IMR-90 (cell line): ENCODE results near the gene PHKG2. TPM values are rescaled to one million over a fixed set of nuclear protein-coding genes. Genes with fewer than 3 reads are reported as not detected.

Experiments
- ATAC-seq: fragments of 200-7000 bp; cut with Tn5 transposase; 2 replicates; pipeline ENCODE4 v1.9.1; 2020; ENCODE audit warnings: low read depth, mild to moderate bottlenecking, moderate library complexity
- BruUV-seq: library from RNA; stranded (reverse); fragments of 400-500 nt; replicated peaks from 2 replicates; lab custom pipeline; 2021; lab: Mats Ljungman, UMichigan
- CTCF ChIA-PET: fragments of 300-600 bp; formaldehyde crosslinking; extraction: SDS; loops from one replicate; lab custom pipeline; 2021; ENCODE audit warnings: antibody characterized with exemption; lab: Yijun Ruan, JAX
- POLR2A ChIA-PET: fragments of 300-600 bp; sonication (Branson Sonifier 250); formaldehyde crosslinking; loops from one replicate; lab custom pipeline; 2022; ENCODE audit warnings: antibody characterized with exemption; ENCODE audit not compliant: unreplicated experiment; lab: Charles Lee
- DNase-seq: peaks from one replicate; pipeline ENCODE4 v3.0.0; 2013
- H2AFZ ChIP-seq: replicated peaks from 2 replicates; pipeline ENCODE3; 2013; ENCODE audit warnings: low read length, mild to moderate bottlenecking; ENCODE audit not compliant: poor library complexity
- H2AK5ac ChIP-seq: 2 replicates; pipeline ENCODE4 v1.6.1; 2013; ENCODE audit warnings: low read depth, low read length, inconsistent platforms
- H2AK9ac ChIP-seq: replicated peaks from 2 replicates; pipeline ENCODE3; 2013; ENCODE audit warnings: mild to moderate bottlenecking, low read depth, low read length, moderate library complexity; ENCODE audit not compliant: poor library complexity
- H2BK120ac ChIP-seq: 2 replicates; pipeline ENCODE4 v1.6.1; 2013; ENCODE audit warnings: low read depth, low read length, inconsistent platforms
- H2BK15ac ChIP-seq: 3 replicates; pipeline ENCODE4 v1.6.1; 2013; ENCODE audit warnings: low read depth, low read length, inconsistent platforms
- H2BK20ac ChIP-seq: 2 replicates; pipeline ENCODE4 v1.6.1; 2013; ENCODE audit warnings: low read depth, mild to moderate bottlenecking, inconsistent platforms, low read length, moderate library complexity
- H2BK5ac ChIP-seq: 2 replicates; pipeline ENCODE4 v1.6.1; 2013; ENCODE audit warnings: mild to moderate bottlenecking, low read depth, low read length, inconsistent platforms; ENCODE audit not compliant: poor library complexity, severe bottlenecking
- H3K14ac ChIP-seq: replicated peaks from 2 replicates; pipeline ENCODE4 v1.6.1; 2013; ENCODE audit warnings: low read depth, low read length, inconsistent platforms
- H3K18ac ChIP-seq: 2 replicates; pipeline ENCODE4 v1.6.1; 2013; ENCODE audit warnings: low read depth, low read length, control low read depth
- H3K23ac ChIP-seq: 2 replicates; pipeline ENCODE4 v1.6.1; 2013; ENCODE audit warnings: low read depth, low read length, inconsistent platforms
- H3K27ac ChIP-seq: 2 replicates; pipeline ENCODE4 v1.5.1; 2013; ENCODE audit warnings: mild to moderate bottlenecking, control low read depth, low read length; ENCODE audit not compliant: insufficient read depth
- H3K27me3 ChIP-seq: 2 replicates; pipeline ENCODE4 v1.6.1; 2013; ENCODE audit warnings: low read length; ENCODE audit not compliant: control insufficient read depth, insufficient read depth
- H3K36me3 ChIP-seq: 2 replicates; pipeline ENCODE4 v1.6.1; 2013; ENCODE audit warnings: low read length, mixed read lengths; ENCODE audit not compliant: control insufficient read depth, insufficient read depth
- H3K4ac ChIP-seq: 2 replicates; pipeline ENCODE4 v1.6.1; 2013; ENCODE audit warnings: low read depth, low read length, inconsistent platforms
- H3K4me1 ChIP-seq: 2 replicates; pipeline ENCODE4 v1.6.1; 2013; ENCODE audit warnings: low read length, mixed read lengths; ENCODE audit not compliant: control insufficient read depth, insufficient read depth
- H3K4me2 ChIP-seq: 2 replicates; pipeline ENCODE4 v1.6.1; 2013; ENCODE audit warnings: low read depth, mild to moderate bottlenecking, control low read depth, low read length, moderate library complexity
- H3K4me3 ChIP-seq: 2 replicates; pipeline ENCODE4 v1.5.1; 2013; ENCODE audit warnings: low read depth, mild to moderate bottlenecking, control low read depth, low read length, moderate library complexity; ENCODE audit not compliant: insufficient read depth
- H3K56ac ChIP-seq: 2 replicates; pipeline ENCODE4 v1.6.1; 2013; ENCODE audit warnings: low read length, inconsistent platforms; ENCODE audit not compliant: insufficient read depth; ENCODE audit errors: extremely low read depth
- H3K79me1 ChIP-seq, 2 experiments: 2 replicates each; pipeline ENCODE4 v1.6.1; 2013; ENCODE audit warnings: low read length in 2 of 2, inconsistent platforms in 1 of 2, low read depth in 1 of 2
- H3K9ac ChIP-seq: 2 replicates; pipeline ENCODE4 v1.6.1; 2013; ENCODE audit warnings: low read depth, low read length, control low read depth
- H3K9me1 ChIP-seq: 2 replicates; pipeline ENCODE4 v1.6.1; 2013; ENCODE audit warnings: low read length, inconsistent platforms; ENCODE audit not compliant: insufficient read depth
- H3K9me3 ChIP-seq: 2 replicates; pipeline ENCODE4 v1.6.1; 2013; ENCODE audit warnings: low read length; ENCODE audit not compliant: control insufficient read depth, insufficient read depth
- H4K20me1 ChIP-seq: 2 replicates; pipeline ENCODE4 v1.6.1; 2013; ENCODE audit warnings: low read length, inconsistent platforms; ENCODE audit not compliant: insufficient read depth
- H4K5ac ChIP-seq: 2 replicates; pipeline ENCODE4 v1.6.1; 2013; ENCODE audit warnings: mild to moderate bottlenecking, low read depth, low read length, control low read depth
- H4K8ac ChIP-seq, 2 experiments: 2 replicates each; pipeline ENCODE4 v1.6.1; 2013; ENCODE audit warnings: low read depth in 2 of 2, low read length in 2 of 2, control low read depth in 1 of 2, inconsistent platforms in 1 of 2
- H4K91ac ChIP-seq: 2 replicates; pipeline ENCODE4 v1.6.1; 2013; ENCODE audit warnings: low read depth, low read length, inconsistent platforms; ENCODE audit not compliant: insufficient read depth
- BHLHE40 ChIP-seq: fragments of 150-350 bp; IDR thresholded peaks from 2 replicates; pipeline ENCODE4 v1.6.1; 2016; ENCODE audit warnings: mild to moderate bottlenecking, low read depth, low read length
- CEBPB ChIP-seq: IDR thresholded peaks from 2 replicates; pipeline ENCODE4 v1.6.1; 2012; ENCODE audit warnings: low read depth, low read length, improper control_type of control experiment
- CHD1 ChIP-seq: IDR thresholded peaks from 2 replicates; pipeline ENCODE4 v1.6.1; 2012; ENCODE audit warnings: low read depth, low read length, improper control_type of control experiment
- FOS ChIP-seq: fragments of 150-350 bp; IDR thresholded peaks from 2 replicates; pipeline ENCODE4 v1.6.1; 2016; ENCODE audit warnings: low read depth, low read length
- MAZ ChIP-seq: IDR thresholded peaks from 2 replicates; pipeline ENCODE4 v1.6.1; 2012; ENCODE audit warnings: low read depth, mild to moderate bottlenecking, low read length, improper control_type of control experiment, moderate library complexity, borderline replicate concordance
- MXI1 ChIP-seq: IDR thresholded peaks from 2 replicates; pipeline ENCODE4 v1.6.1; 2012; ENCODE audit warnings: low read depth, mild to moderate bottlenecking, low read length, moderate library complexity, borderline replicate concordance
- POLR2A ChIP-seq: IDR thresholded peaks from 2 replicates; pipeline ENCODE4 v1.6.1; 2012; ENCODE audit warnings: mild to moderate bottlenecking, low read depth, low read length
- RCOR1 ChIP-seq: IDR thresholded peaks from 2 replicates; pipeline ENCODE4 v1.6.1; 2012; ENCODE audit warnings: mild to moderate bottlenecking, low read length, improper control_type of control experiment; ENCODE audit not compliant: insufficient replicate concordance
- RFX5 ChIP-seq: IDR thresholded peaks from 2 replicates; pipeline ENCODE4 v1.8.0; 2012; ENCODE audit warnings: low read depth, mild to moderate bottlenecking, low read length, moderate library complexity
- SMC3 ChIP-seq: fragments of 150-350 bp; IDR thresholded peaks from 2 replicates; pipeline ENCODE4 v1.6.1; 2016; ENCODE audit warnings: low read depth, mild to moderate bottlenecking, antibody characterized with exemption, low read length, moderate library complexity
- USF2 ChIP-seq: fragments of 150-350 bp; IDR thresholded peaks from 2 replicates; pipeline ENCODE4 v1.6.1; 2017; ENCODE audit warnings: mild to moderate bottlenecking, antibody characterized with exemption, low read length, low read depth
- WGBS, 2 experiments: methylation state at CpG; one replicate each; pipeline versions ENCODE4 v1.1.5 to v1.1.7; 2013; ENCODE audit warnings: missing lambda C conversion rate in 2 of 2; ENCODE audit not compliant: insufficient read length in 1 of 2; ENCODE audit errors: extremely low coverage in 2 of 2; 5-methylcytosine and 5-hydroxymethylcytosine counted together
- dilution Hi-C: fragments of 300-500 bp; cut with HindIII; formaldehyde crosslinking; loops from one replicate; pipeline ENCODE4 v1.14.3; 2018; ENCODE audit warnings: low sequenced_read_pairs; ENCODE audit not compliant: unreplicated experiment
- in situ Hi-C: fragments of 300-500 bp; cut with MboI; formaldehyde crosslinking; loops from 3 replicates; pipeline ENCODE4 v1.14.3; 2019; ENCODE audit warnings: low sequenced_read_pairs, inconsistent platforms, mixed read lengths
- intact Hi-C: fragments of 100-400 bp; cut with micrococcal nuclease; formaldehyde crosslinking; loops from 2 replicates; pipeline ENCODE4 v1.10.0; 2022
- polyA plus RNA-seq, 3 experiments: library from polyadenylated mRNA; depleted of rRNA; stranded (reverse); fragments of >200 nt; gene quantifications; 2 replicates each; pipeline ENCODE4 v1.2.3, GENCODE V29; 2012; ENCODE audit warnings: low replicate concordance in 1 of 3
- total RNA-seq: library from RNA; depleted of rRNA; stranded (reverse); fragments of >200 nt; gene quantifications from 2 replicates; pipeline ENCODE4 v1.2.3, GENCODE V29; 2012
- TF ChIP-seq, protein P1 (sequence below): fragments of 150-350 bp; IDR thresholded peaks from 2 replicates; pipeline ENCODE4 v1.6.1; 2016; ENCODE audit warnings: low read depth, mild to moderate bottlenecking, low read length, moderate library complexity, borderline replicate concordance

Gene PHKG2
- total and polyA plus RNA-seq, 2 of the 4 experiments (the other 2 are of a cell fraction), result 26.0 to 38.9 TPM

GRCh38 chr16:30758988-30759491 is 10.8 kb downstream of the PHKG2 start (continued):
- TF ChIP-seq, protein P1, sequence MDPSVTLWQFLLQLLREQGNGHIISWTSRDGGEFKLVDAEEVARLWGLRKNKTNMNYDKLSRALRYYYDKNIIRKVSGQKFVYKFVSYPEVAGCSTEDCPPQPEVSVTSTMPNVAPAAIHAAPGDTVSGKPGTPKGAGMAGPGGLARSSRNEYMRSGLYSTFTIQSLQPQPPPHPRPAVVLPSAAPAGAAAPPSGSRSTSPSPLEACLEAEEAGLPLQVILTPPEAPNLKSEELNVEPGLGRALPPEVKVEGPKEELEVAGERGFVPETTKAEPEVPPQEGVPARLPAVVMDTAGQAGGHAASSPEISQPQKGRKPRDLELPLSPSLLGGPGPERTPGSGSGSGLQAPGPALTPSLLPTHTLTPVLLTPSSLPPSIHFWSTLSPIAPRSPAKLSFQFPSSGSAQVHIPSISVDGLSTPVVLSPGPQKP, result no peak
- TF ChIP-seq MXI1, result no peak

DNA sequence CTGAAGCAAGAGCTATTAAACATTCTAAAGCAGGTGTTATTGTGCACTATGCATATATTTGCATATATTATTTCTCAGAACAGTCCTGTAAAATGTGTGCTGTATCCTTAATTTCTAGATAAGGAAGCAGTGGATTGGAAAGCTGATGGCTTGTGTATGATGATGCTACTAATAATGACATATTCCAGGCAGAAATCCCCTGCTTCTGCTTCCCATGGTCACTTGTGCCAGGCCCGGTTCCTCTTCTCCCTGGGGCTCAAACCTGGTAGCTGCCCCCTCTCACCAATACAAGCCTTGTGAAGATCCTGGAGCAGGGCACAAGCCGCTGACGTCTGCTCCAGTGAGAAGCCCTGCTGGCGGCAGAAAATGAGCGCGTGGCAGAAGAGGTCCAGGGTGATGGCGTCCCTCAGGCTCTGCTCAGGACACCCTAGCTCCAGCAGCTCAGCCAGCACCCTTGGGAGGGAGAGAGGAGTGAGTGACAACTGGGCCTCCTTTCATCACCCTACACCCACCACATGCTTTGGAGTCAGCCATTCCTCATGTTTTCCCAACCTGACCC is 11.9 kb downstream of the PHKG2 start:
- H3K36me3 ChIP-seq, result peaks cover 35% of the 10 kb centered on the region
- CTCF ChIA-PET, result no interaction called here

More for the DNA sequence above, 11.9 kb downstream of the PHKG2 start:
- dilution Hi-C loops, result no loop called here
- Histone ChIP-seq H3K9ac (no peak overlapping the region), H4K5ac (no peak overlapping the region), H3K9me3 (no peaks in the 10 kb centered on the region), H4K8ac (no peak overlapping the region), H2BK20ac (no peak overlapping the region), H2AFZ (no peak overlapping the region), H3K27me3 (no peaks in the 10 kb centered on the region), H3K79me1 (peaks cover 20 to 47% of the 10 kb centered on the region in 2 experiments), H2BK5ac (no peak overlapping the region), H3K14ac (no peak overlapping the region), H2AK5ac (no peak overlapping the region), H3K9me1 (0 out of 2 replicates have a peak, but pooled peaks cover 4% of the 10 kb centered on the region), H3K27ac (no peak overlapping the region), H3K4me3 (no peak overlapping the region), H4K91ac (no peak overlapping the region), H3K18ac (no peak overlapping the region), H2BK15ac (no peak overlapping the region), H3K23ac (no peak overlapping the region), H3K4ac (no peak overlapping the region), H3K56ac (no peak overlapping the region), H3K4me2 (no peak overlapping the region), H2BK120ac (no peak overlapping the region), H3K4me1 (peaks cover 12% of the 10 kb centered on the region), H2AK9ac (no peak overlapping the region), H4K20me1 (peaks cover 17% of the 10 kb centered on the region)
- POLR2A ChIA-PET, result no interaction called here
- TF ChIP-seq RFX5 (no peak), BHLHE40 (no peak), RCOR1 (no peak), MAZ (no peak), MXI1 (no peak), CEBPB (no peak), CHD1 (no peak), SMC3 (no peak), FOS (no peak), USF2 (no peak), POLR2A (no peak)
- intact Hi-C loops, result loop anchor here (5.0 kb wide), 1 partner anchor 162 kb away; the partner anchor contains the start of gene FBXL19
- BruUV-seq, result no TSS peak
- in situ Hi-C loops, result no loop called here
- DNase-seq (no peak), ATAC-seq (no peak)
- no CpG with 5 or more reads among the region's 7 CpGs for WGBS, 2 experiments
